ENCODE results near the gene PRR36.
"Not testable (repeated sequence)": the region's sequence is repeated elsewhere in the genome, so short reads cannot be mapped to it uniquely, and the experiment has no call there.

PRR36 gene

DNA sequence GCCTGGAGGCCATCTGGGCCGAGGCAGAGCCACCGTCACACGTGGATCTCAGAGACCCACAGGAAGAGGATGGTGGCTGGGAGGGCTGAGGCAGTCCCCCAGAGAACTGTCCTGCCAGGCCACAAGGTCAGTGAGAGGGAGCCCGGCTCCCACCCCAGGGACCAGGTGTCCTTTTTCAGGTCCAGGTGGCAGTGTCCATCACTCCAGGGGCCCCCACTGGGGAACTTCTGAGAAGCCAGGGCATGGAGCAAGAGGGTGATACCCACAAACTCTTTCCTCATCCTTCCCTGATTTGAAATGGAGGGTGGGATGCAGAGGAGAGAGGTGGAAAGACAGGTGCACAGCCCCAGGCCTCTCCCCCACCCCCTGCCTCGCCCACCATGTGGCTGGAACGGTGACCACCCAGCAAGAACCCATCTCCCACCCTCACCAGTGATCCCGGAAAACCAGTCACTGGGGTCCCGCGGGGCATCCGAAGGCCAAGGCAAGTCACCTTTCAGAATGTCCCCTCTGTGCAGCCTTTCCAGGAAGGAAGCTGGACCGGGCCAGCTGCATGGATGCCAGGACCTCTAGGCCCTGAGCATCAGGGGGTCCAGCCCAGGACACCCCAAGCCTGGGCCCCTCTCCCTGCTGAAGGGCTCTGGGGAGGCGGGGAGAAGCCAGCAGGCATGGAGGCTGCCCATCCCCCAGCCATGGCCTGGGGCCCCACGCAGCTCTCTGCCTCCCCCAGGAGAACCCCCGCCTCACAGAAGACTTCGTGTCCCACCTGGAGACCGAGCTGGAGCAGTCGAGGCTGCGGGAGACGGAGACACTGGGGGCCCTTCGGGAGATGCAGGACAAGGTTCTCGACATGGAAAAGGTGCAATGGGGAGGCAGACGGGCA lies 14.1 kb downstream of the PRR36 start:
- DNase-seq (ENCODE audit: low spot score) = no peak

GRCh38 chr19:7859087-7859486 lies 15.1 kb downstream of the PRR36 start:
- not testable (repeated sequence) for DNase-seq (ENCODE audit: low spot score)

DNA sequence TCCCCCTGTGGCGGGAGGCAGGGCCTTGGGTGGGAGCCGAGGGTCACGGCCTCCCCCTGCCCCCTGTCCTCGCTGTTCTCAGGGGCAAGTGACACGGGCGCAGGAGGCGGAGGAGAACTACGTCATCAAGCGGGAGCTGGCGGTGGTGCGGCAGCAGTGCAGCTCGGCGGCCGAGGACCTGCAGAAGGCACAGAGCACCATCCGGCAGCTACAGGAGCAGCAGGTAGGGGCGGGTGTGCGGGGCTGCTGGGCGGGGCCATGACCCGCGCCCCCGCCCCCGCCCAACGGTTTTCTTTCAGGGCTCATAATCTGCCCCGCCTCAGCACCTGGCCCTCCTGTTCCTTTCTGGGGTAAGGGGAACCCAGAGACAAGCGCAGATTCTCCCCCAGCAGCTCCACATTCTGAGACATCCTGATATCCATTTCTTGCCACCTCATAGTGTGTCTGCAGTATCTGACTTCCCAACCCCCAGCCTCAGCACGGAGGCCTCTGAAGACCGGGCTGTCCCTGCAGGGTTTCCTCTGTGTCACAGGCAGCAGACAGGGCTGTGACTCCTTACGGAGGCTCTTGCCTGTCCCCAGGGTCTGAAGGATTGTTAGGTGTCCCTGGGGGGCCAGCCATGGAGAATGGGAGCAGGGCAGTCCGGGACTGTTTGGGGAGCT lies 15.9 kb downstream of the PRR36 start:
- no peak for DNase-seq (ENCODE audit: low spot score)

GRCh38 chr19:7857727-7858108 lies 16.5 kb downstream of the PRR36 start:
- no peak for DNase-seq (ENCODE audit: low spot score)

DNA sequence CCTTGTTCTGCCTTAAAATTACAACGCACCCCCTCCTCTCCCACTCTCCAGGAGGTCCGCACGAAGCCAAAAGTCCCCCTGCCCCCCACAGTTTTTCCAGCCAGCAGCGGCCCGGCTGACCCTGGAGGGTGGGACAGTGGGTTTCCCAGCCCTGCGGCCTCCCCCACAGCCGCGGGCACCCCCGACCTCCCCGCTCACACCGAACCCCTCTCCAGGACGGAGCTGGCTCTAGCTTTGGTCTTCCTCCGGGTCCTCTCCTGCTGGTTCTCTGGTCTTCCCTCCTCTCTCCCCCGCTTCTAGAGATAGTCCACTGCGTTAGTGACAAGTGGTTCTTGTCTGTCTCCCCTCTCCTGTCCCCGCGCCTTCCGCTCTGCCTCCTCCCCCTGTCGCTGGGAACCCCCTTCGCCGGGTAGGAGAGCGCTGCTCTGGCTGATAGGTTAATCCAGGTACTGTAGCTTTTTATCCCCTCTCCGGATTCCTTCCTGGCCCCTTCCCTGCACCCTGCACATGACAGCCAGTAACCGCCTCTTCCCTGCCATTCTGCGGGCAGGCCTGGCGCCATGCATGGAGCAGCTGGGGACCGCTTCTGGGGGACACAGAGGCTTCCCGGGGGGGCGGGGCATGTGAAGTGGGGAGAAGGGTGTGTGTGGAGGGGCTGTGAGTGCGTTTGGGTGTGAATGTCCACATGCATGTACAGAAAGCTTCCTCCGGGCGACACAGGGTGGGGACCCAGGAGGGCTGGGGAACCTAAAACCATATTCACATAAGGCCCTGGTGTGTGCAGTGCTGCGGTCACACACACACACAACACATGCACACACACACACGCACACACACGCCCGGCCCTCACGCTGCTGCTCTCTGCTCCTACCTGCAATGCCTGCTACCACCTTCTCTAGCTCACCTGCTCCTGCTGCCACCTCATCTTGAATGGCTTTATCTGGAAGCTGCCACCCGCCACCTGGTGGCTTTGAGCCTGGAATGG lies 17.2 kb downstream of the PRR36 start:
- no peak for DNase-seq (ENCODE audit: low spot score)

DNA sequence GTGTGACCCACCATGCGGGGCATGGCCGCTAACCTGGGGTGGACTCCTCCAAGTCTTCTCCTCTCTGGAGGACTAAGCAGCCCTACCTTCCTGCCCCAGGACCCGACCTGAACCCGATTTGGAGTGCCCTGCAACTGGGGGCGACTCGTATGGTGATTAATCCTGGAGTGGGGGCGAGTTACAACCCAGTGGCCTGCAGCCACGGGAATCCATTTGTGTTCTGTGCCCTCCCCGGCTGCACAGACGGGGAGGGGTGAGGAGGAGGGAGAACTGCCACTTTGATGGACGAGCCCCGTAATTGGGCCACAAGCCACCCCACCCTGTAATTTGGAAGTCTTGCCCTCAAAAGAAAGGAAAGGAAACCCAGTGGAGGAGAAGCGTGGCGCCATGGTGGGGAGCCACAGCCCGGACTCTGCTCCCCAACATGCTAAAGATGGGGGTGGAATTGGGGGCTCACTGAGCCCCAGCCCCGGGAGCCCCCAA lies 18.0 kb downstream of the PRR36 start:
- no peak for DNase-seq (ENCODE audit: low spot score)

DNA sequence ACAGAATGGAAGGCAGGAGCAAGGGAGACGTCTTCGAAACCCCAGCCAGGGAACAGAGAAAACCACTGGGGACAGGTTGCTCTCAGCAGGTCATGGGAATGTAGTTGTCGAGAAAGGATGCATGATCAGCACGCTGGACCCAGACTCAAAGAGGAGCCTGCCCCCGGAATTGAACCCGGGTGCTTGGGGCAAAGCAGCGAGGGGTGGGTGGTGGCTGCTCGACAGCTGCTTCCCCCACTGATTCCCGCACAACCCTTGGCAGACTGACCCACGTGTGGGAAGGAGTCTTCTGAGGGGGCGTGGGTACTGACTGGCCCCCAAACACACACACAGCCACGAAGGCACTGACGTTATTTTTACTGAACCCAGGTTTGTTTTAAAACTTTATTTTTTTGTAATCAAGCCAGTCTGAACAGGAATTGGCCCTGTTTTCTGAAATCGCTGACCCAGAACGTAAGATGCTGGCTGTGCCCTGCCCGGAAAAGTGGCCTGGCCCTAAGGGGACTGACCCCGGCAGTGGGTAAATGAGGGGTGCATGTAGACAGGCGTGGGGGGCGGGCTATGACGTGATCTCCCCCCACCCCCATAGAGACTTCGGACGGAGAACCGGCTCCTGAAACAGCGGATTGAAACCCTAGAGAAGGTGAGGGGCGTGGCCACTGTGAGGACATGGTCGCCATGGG lies 18.6 kb downstream of the PRR36 start:
- DNase-seq (ENCODE audit: low spot score) = no peak

DNA sequence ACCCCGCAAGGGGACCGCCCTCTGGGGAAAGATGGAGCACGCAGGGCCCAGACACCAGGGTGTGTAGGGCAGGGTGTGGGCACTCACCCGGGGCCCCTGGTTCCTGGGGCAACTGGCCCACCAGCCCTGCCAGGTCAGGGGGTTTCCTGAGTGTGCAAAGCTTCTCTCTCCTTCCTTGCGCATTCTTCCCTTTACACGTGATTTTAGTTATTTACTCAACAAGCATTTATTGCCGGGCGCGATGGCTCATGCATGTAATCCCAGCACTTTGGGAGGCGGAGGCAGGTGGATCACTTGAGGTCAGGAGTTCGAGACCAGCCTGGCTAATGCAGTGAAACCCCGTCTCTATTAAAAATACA lies 20.4 kb downstream of the PRR36 start:
- no peak for DNase-seq (ENCODE audit: low spot score)

DNA sequence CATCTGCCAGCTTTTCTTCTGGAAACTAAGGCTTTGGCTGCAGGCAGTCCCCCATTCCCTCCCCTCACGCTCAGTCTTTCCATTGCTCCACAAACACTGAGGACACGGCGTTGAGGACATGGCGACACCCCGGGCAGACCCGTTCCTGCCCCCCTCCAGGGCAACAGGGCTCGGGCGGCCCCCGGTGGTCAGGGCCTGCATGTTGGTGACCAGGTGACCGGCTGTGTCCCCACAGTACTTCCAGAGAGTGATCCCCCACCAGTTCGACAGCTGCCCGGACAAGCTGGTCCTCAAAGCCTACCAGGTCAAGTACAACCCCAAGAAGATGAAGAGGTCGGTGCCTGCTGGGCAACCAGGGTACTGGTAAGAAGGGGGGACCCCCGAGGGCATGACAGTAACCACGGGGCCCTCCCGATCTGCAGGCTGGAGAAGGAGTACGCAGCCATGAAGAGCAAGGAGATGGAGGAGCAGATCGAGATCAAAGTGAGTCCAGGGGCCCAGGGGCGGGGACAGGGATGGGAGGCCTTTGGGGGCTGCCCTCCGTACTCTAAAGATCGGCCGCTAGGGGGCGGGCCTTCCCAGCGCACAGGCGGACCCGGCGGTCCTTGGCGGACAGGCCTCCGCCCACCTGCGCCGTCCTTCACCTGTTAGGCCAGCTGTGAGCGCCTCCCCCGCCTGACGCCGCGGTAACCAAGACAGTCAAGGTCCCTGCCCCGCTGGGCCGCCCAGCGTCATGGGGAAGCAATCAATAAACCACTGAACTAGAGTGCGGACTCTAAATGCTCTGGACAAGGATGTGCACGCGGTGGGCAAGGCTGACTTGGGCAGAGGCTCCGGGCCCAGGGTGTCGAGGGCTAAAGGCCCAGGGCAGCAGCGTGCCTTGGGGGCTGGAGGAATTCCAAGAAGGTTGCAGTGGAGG lies 21.1 kb downstream of the PRR36 start:
- peak; percentile 48 for DNase-seq (ENCODE audit: low spot score)

DNA sequence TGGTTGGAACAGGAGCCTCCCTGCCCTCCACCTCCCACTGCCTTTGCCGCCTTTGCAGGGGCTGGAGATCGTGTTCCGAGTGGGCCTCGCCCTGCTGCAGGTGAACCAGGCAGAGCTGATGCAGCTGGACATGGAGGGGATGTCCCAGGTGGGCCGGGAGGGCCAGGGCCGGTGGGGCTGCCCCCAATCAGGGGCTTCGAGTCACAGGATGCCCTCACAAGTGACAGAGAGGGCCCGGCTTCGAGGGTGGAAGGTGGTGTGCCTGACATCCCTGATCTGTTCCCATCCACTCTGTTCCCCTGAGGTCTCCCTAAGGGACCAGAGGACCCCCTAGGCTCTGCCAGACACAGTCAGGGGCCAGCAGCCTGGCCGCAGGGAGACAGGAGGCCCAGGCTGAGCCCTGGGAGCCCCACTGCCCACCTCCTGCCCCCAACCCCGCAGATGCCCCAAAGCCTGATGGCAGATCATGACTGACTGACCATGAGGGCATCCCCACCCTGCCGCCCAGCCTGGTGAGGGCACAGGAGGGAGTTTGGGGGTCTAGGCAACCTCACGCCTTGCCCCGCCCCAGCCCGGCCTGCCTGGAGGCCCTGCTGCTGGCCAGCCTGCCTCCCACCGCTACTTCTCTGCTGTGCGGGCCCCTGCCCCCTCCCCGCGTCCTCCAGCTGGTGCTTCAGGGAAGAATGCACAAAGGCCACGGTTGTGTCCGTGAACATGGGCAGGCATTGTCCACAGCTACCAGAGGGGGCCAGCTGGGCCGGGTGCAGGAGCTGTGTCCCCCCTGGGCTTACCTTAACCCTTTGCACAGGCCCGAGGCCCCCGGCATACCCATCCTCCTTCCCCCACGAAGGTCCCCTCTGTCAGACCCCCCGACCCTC lies 22.3 kb downstream of the PRR36 start:
- no peak for DNase-seq (ENCODE audit: low spot score)

DNA sequence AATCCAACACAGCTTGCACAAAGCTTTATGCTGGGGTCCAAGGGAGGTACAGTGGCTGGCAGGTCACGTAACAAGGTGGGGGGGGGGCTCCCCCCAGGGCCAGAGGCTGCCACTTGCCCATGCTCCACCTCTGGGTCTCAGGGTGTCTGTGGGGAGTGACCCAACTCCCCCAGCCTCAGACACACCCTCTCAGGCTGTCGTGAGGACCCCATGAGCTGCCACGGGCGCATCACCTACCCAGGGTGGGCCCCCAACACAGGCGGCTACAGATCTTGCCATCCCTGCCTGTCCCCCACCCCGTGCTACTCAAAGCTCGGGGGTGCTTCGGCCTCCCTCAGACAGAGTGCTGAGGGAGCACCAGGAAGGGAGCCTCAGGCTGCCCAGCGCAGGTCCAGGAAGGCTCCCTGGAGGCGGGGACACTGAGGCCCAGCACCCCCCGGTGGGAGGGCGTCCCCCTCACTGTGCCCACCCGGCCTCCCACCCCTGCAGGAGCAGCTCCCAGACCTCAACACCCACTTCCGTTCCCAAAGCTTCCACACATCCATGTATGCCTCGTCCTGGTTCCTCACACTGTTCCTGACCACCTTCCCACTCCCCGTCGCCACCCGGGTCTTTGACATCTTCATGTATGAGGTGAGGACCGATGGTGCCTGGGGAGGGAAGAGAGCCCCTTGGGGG lies 23.1 kb downstream of the PRR36 start:
- no peak for DNase-seq (ENCODE audit: low spot score)

DNA sequence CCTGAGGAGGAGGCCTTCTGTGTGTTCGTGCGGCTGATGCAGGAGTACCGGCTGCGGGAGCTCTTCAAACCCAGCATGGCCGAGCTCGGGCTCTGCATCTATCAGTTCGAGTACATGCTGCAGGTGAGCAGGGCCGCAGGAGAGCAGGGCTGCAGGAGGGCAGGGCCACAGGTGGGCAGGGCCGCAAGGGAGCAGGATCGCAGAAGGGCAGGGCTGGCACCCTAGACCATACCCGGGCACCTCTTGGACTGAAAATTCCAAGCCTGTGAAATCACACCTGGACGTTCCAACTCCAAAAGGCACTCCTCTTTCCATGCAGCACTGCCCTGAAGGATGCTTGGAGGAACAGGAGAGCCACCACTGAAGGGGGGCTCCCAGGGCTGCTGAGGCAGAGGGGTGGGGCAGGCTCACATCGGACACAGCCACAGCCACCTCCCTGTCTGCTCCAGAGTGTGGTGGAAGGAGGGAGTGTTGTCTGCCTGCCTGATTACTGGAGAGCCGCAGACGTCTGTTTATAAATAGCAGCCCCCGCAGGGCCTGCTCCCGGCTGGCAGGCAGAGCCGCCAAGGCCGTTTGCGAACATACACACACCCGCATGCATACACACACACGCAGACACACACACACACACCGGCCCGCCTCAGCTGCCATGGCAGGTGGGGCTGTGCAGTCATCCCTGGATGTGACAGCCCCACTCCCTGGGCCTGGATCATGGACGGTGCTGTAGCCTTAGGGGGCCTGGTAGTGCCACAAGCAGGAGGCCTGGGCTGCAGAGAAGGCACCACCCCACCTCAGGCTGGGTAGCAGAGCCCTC lies 24.0 kb downstream of the PRR36 start:
- no peak for DNase-seq (ENCODE audit: low spot score)

DNA sequence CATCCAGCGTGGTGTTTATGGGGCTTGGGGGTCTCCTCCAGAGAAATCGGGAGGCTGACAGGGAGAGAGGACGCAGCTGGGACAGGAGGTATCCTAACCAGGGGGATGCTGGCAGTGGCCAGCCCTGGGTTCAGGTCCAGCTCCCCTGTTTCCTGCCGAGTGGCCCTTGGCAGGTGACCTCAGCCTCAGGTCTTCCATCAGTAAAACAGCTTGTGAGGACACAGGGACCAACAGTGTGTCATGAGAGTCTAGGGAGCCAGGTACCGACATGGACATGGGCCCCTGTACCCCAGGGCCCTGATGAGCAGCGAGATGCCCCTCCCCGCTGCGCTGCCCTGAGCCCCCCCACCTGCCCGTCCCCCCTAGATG lies 24.6 kb downstream of the PRR36 start:
- DNase-seq (ENCODE audit: low spot score) = no peak

DNA sequence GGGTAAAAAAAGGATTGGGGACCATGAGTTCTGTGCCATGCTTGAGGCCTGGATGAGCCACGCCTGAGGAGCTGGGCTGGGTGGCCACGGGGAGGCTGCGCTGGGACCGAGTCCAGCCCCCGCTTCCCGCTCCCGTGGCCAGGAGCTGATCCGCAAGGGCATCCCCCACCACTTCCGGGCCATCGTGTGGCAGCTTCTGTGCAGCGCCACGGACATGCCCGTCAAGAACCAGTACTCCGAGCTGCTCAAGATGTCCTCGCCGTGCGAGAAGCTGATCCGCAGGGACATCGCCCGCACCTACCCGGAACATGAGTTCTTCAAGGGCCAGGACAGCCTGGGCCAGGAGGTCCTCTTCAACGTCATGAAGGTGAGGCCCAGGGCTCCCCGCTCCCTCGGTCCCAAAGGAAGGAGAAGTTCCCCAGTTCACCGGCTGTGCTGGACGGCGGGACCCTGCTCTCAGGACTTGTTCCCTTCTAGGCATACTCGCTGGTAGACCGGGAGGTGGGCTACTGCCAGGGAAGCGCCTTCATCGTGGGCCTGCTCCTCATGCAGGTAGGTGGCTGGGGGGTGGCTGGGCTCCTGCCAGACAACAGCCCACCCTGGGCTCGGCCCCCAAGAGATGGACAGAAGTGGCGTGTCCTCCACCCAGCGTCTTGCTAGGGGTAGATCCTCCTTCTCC lies 25.3 kb downstream of the PRR36 start:
- DNase-seq (ENCODE audit: low spot score) = no peak

DNA sequence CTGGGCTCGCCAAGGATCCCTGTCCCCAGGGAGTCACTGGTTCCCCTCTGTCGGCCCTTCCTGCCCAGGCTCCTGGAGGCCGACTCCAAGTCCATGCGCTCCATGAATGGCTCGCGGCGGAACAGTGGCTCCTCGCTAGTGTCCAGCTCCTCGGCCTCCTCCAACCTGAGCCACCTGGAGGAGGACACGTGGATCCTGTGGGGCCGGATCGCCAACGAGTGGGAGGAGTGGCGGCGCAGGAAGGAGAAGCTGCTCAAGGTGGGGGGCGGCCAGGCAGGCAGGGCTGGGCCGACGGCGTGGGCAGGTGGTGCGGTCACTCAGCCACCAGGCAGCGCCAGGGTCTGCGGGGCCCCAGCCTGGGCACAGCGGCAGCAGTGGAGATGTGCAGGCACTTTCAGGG lies 26.5 kb downstream of the PRR36 start:
- DNase-seq (ENCODE audit: low spot score) = no peak

GRCh38 chr19:7846155-7846646 lies 28.0 kb downstream of the PRR36 start:
- DNase-seq (ENCODE audit: low spot score) = no peak

DNA sequence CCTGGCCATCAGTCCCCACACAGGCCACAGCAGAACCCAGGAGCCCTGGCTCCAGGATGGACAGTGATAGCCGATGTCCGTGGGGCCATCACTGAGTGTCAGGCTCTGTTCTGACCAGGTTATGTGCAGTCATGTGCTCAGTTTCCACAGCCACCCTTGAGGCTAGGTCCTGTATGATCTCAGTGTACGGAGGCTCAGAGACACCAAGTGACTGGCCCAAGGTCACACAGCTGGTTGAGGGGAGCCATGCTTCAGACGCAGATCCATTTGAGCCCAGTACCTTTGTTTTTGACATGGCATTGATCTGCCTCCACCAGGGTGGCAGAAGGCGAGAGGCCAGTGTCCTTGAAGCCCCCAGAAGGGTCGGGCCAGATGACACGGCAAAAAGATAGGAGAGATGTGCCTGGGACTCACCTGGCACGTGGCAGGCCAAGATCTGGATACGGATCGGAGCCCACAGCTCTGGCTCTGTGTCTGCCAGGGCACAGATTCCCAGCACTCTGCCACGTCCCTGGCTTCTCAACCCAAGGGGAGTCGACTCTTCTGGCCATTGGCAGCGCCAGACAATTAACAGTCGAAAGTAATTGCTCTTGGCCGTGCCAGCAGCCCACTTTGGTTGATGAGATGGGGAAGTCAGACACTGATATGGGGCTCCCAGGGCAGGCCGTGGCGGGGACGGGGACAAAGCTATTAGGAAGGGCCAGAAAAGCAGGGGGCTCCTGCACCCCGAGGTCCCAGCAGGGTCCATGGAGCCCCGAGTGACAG lies 28.6 kb downstream of the PRR36 start:
- DNase-seq (ENCODE audit: low spot score) = no peak

Data from CD4-positive, alpha-beta T cell treated with Interleukin-6 at 100 ng/mL for 8 hours (primary cell).